ENCODE results near the gene ZBTB44.
"Not testable (repeated sequence)": the region's sequence is repeated elsewhere in the genome, so short reads cannot be mapped to it uniquely, and the experiment has no call there.

Gene ZBTB44

DNA sequence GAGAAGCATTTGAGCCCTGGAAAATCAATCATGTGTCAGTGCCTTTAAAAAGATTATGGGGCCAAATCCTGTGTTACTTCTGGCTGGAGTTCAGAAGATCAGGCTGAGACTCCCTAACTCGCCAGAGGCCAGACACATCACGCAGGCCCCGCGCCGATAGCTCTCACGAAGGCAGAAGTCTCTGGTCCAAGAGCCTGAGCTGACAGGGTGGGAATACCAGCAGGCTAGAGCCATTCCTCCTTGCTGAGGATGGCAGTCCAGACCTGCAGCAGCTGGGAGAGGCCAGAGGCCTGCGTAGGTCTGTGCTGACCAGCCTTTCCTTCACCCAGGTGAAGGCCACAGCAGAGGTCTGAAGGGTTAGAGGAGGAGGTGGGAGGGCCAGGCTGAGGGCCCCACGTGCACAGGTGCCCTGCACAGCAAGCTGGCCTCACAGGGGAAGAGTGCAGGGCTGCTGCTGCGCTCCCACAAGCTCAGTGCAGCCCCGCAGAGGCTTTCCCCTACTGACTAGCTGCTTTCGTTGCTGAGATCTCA is 102.2 kb downstream of the ZBTB44 start:
- DNase-seq, result peak in 1 of 2 donors; percentile 11

DNA sequence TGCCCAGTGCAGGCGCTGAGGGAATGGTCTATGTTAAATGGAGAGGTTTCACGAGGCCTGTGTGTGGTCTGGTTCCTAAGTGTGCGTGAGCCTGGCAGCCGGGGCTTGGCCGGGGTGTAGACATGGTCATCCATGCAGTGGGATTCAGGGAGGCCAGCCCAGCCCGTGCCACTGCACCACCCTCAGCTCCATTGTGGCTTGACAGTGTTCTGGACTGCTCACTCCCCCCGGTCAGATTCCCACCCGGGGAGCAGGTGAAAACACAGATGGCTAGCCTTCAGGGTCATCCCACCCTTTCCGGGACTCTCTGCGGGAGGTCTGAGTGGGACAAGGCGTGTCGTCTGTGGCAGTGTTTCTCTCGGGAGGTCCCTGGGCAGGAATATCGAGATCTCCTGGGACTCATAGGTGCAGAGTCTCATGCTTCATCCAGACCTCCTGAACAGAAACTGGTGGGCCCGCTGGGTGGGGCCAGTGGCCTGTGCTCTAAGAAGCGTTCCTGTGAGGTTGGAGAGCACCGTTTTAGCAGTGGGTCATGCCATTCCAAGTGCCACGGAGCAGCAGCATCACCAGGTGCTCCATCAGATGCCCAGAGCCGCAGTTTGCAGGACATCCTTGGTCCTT is 102.8 kb downstream of the ZBTB44 start:
- peak in 1 of 2 donors; percentile 13 for DNase-seq

DNA sequence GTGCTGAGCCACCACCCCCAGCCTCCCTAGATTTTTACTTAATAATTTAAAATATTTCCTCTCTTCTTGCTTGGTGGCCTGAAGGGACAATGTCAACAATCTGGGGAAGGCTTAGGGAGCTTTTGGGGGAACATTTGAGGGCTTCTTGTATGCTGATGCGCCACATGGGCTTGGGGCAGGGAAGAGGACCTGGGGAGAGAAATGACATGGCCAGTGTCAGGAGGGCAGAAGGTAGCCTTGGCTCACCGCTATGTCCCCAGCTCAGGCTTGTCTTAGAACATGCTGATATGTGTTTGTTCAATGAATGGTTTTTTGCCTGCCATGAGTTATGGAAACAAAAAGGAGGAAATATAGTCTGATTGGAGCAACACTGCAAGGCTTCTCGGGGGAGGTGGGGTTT is 103.6 kb downstream of the ZBTB44 start:
- DNase-seq, result peak in 1 of 2 donors; percentile 5

DNA sequence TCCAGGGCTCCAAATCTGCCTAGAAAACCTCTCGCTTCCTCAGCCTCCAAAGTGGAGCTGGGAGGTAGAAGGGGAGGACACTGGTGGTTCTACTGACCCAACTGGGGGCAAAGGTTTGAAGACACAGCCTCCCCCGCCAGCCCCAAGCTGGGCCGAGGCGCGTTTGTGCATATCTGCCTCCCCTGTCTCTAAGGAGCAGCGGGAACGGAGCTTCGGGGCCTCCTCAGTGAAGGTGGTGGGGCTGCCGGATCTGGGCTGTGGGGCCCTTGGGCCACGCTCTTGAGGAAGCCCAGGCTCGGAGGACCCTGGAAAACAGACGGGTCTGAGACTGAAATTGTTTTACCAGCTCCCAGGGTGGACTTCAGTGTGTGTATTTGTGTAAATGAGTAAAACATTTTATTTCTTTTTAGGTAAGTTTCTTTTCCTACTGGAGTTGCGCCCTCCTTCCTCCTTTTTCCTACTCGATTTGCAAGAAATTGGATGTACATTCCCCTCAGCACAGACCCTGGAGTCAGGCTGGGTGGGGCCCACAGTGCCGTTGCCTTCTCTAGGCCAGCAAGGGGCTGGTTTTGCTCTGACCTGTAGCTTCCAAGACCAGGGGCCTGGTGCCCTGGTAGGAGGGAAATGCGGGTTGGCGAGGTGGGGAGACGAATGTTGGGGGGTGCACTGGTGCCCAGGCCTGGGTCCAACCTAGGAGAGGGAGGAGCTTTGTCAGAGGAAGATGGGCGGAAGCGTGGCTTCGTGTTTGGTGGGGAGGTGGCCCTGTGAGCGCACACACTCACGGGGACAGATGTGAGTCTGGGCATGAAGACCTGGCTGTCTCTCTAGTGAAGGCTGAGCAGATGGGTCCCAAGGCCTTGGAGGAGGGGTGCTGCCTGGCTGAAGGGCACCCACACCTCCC is 104.5 kb downstream of the ZBTB44 start:
- DNase-seq, result peak in 1 of 2 donors; percentile 13

DNA sequence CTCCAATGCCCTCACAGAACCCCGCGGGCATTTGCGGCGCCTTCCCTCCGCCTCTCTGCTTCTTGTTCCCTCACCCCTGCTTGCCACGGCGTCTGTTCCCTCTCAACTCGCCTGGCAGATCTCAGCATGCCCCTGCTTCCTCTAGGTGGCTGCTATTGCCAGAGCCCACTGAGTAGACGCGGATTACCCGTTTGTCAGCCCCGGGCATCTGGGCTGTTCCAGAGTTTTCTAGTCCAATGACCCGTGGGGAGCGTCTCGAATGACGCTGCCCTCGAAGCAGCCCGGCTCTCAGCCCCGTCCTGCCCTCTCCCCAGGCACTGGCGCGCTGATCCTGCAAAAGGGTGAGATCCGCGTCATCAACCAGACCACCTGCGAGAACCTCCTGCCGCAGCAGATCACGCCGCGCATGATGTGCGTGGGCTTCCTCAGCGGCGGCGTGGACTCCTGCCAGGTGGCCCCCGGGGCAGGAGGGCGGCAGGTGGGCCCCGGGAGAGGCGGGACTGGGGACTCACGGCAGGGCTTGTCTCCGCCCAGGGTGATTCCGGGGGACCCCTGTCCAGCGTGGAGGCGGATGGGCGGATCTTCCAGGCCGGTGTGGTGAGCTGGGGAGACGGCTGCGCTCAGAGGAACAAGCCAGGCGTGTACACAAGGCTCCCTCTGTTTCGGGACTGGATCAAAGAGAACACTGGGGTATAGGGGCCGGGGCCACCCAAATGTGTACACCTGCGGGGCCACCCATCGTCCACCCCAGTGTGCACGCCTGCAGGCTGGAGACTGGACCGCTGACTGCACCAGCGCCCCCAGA is 105.4 kb downstream of the ZBTB44 start:
- DNase-seq, result peak in 1 of 2 donors; percentile 13

DNA sequence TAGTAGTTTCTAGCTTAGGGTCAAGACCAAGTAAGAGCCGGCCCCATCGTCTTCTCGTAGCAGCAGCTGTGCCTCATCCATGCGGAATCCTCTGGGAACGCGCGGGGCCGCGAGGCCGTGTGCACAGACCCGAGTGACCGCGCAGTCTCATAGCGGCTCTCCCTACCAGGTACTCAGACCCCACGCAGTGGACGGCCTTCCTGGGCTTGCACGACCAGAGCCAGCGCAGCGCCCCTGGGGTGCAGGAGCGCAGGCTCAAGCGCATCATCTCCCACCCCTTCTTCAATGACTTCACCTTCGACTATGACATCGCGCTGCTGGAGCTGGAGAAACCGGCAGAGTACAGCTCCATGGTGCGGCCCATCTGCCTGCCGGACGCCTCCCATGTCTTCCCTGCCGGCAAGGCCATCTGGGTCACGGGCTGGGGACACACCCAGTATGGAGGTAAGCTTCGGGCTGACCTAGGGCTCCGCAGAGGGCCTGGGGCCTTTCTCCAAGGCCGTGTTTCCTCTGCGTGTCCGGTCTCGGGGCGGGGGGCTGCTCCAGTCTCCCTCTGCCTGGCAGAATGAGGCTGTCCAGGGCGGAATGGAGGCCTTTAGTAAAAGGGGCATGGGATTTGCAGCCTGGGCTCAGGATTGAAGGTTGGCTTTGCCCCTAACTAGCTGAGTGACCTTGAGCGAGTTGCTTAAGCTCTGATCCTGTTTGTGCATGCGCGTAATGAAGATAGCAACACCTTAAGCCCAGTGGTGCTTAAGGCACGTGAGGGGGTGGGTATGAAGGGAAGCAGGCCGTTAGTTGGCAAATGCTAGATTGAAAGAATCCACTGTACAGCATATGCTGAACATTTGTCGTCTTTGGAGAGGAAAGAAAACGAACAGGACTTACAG is 106.2 kb downstream of the ZBTB44 start:
- DNase-seq, result no peak

DNA sequence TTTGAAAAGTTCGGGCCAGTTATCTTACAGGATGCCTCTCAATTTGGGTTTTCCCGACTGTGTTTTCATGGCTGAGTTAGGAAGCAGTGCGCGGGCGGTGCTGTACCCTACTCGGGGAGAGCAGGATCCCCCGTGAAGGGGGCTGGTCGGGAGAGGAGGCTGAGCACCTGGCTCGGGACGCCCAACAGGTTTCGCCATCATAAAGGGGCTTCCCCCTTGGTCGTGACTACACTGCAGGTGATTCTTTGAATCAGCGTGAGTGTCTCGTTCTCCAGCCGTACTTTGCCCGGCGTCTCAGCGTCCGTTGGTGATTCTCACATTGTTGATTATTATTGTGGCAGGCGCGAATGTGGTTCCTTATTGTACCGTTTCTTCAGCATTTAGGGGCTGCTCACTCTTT is 108.6 kb downstream of the ZBTB44 start:
- no peak for DNase-seq

DNA sequence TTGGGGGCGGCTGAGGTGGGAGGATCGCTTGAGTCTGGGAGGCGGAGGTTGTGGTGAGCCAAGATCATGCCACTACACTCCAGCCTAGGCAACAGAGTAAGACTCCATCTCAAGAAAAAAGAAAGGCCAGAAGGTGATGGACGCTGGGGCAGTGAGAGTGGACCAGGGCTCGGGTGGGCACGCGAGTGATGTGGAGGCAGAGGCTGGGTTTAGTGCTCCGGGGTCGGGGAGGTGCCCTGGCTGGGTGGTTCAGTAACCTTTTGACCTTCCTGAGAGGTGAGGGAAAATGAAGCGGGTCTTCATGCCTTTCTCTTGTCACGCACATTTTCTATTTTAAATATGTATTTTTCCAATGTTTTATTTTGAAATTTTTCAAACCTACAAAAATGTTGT is 110.0 kb downstream of the ZBTB44 start:
- DNase-seq, result no peak

DNA sequence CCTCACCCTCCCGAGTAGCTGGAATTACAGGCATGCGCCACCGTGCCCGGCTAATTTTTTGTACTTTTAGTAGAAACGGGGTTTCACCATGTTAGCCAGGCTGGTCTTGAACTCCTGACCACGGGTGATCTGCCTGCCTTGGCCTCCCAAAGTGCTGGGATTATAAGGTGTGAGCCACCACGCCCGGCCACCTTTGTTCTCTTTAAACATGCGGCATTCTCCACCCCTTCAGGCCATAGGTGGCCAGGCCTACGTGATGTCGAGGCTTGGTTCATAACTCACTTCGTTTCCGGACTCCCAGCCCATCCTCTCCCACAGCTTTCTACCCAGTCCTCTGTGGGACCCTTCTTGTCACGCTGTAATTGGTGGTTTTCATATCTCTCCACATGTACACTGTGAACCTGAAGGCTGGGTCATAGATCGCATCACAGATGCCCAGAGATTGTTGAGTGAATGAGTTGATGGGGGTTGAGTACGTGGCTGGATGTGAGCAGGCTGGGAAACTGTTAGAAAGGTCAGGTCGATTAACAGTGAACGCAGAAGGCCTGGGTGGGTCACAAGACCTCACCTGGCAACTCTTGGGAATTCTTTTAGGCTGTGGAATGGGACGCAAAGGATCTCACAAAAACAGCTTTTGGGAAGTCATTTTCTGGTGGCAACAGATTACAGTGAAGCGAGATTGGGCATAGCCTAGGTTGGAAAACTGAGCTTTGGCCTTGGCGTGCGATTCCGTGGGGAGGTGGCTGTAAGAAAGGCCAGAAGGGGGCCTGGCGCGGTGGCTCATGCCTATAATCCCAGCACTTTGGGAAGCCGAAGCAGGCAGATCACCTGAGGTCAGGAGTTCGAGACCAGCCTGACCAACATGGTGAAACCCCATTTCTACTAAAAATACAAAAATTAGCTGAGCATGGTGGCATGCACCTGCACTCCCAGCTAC is 110.7 kb downstream of the ZBTB44 start:
- no peak for DNase-seq

DNA sequence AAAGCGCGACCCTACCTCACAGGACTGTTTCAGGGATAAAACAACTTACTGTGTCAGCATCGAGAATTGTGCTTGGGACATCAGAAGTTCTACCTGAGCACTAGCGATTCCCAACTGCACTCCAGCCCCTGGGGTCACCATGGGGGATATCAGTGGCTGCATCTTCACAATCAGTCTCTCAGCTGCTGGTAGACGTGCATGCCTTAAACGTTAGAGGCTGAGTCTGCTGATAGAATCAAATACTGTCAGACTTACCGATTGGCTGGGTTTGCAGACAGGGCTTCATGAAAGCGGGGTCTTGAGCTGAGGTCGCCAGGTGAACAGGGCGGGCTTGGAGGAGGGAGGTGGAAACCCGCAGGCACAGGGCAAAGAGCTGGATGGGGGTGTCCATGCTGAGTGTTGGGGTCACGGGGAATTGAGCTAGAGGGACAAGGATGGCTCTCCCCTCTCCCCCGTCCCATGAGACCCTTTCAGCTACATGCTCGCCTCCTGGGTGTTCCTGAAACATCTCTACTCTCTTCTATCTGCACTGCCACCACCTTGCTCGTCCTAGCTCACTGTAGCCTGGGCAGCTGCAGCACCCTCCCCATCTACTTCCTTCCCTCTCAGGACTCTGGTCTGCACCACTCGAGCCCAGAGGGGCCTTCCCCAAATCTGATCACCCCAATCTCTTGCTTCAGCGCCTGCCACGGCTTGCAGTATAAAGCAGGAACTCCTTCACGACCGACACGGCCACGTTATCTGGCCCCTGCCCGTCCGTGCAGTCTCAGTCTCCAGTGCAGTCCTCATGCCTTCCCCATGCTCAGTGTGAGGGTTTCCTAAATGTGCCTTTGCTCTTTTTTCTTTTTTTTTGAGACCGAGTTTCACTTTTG is 111.7 kb downstream of the ZBTB44 start:
- DNase-seq, result no peak

DNA sequence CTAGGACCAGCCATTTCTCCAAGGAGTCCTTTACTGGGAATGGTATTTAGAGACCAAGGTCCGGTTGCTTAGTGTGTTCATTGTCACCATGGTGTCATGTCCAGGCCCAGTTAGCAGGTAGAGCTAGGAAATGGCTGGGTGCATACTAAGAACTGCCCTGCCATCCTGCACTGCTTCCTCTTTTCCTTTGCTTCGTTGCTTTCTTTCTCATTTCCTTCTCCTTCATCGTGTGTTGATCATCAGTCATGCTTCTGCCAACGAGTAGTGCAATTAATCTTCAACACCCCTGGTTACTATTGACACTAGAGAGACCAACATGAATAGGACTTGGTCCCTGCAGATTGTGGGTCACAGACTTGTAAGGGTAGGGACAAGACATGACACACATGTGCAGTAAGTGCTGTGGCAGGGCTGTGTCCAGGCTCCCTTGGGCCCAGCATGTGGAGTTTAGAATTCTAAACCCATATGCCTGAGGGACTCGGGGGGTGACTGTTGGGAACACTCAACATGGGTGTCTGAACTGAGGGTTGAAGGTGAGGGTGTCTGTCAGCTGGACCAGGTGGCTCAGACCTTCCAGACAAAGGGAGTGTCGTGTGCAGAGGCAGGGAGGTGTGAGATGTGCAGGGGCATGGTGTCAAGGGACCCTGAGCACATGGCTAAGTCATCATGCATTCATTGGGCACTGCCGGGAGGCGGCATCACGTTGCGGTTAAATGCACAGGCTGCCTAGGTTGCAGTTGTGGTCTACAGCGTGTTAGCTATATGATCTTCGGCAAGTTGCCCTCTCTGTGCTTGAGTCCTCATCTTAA is 112.5 kb downstream of the ZBTB44 start:
- DNase-seq, result no peak

DNA sequence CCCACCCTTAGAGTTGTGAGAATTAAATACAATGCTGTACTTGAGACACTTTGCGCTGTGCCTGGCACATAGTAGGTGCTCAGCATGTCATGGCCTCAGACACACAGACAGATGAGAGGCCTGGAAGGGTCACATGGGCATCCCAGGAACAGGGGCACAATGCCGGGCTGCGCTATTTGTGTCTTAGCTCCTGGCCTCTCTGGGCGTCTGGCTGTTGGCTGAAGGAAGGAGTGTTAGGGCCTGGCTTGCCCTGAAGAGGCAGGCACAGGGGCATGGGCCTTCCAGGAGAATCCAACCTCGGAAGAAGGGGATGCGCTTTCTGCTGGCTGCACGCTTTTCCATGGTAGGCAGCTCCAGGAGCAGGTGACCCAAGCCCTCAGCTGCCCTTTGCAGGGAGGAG is 113.7 kb downstream of the ZBTB44 start:
- no peak for DNase-seq

DNA sequence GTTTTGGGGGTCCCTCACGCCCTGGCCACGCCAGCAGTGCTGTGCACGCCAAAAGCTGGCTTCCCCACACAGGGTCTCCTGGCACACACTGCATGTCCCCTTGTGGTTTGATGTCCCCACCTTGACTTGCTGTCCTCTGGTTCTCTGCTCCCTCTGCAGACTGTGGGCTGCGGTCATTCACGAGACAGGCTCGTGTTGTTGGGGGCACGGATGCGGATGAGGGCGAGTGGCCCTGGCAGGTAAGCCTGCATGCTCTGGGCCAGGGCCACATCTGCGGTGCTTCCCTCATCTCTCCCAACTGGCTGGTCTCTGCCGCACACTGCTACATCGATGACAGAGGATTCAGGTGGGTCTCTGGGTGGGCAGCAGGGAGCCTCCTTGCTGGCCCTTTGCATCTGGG is 114.9 kb downstream of the ZBTB44 start:
- DNase-seq, result no peak

DNA sequence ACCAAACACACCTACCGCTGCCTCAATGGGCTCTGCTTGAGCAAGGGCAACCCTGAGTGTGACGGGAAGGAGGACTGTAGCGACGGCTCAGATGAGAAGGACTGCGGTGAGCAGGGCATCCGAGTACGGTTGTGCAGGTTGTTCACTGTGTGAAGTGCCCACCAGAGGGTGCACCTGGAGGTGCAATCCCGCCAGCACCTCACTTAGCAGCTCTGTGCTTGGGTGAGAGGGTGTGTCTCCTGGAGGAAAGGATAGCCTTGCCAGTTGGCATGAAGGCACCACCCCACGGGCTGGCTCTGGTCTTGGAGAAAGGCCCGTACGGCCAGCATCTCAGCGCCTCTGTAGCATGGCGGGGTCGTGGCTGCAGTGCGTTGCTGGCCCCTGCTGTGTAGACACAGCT is 115.8 kb downstream of the ZBTB44 start:
- DNase-seq, result no peak

DNA sequence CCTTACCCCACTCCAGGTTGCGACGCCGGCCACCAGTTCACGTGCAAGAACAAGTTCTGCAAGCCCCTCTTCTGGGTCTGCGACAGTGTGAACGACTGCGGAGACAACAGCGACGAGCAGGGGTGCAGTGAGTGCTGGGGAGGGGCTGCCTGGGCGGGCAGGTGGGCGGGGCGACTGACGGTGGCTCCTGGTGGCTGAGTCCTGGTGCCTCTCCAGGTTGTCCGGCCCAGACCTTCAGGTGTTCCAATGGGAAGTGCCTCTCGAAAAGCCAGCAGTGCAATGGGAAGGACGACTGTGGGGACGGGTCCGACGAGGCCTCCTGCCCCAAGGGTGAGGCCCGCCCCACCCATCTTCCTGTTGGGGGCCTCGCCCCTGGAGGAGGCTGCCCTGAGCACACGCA is 116.4 kb downstream of the ZBTB44 start:
- no peak for DNase-seq

DNA sequence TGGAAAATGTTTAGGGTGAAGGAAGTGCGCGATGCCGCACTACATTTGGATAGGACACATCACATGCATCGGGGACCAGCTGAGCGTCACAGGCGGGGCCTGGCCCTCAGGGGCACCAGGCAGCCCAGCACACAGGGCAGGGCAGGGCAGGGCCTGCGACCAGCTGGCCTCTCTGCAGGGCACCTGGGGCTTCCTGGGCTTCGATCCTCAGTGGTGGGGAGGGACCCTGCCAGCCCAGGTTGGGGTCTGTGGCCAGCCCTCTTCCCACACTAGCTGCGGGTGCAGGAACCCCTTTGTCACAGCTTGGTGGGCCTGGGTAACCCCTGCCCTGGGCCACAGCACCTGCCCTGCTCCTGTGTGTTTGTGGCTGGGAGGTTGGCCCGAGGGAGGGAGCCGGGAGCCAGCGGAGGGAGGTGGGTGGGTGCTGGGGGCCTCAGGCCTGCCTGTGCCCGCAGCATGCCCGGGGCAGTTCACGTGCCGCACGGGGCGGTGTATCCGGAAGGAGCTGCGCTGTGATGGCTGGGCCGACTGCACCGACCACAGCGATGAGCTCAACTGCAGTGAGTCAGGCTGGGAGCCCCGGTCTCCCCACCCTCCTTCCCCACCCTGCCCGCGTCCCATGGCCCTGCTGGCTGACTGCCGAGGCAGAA is 117.2 kb downstream of the ZBTB44 start:
- no peak for DNase-seq

DNA sequence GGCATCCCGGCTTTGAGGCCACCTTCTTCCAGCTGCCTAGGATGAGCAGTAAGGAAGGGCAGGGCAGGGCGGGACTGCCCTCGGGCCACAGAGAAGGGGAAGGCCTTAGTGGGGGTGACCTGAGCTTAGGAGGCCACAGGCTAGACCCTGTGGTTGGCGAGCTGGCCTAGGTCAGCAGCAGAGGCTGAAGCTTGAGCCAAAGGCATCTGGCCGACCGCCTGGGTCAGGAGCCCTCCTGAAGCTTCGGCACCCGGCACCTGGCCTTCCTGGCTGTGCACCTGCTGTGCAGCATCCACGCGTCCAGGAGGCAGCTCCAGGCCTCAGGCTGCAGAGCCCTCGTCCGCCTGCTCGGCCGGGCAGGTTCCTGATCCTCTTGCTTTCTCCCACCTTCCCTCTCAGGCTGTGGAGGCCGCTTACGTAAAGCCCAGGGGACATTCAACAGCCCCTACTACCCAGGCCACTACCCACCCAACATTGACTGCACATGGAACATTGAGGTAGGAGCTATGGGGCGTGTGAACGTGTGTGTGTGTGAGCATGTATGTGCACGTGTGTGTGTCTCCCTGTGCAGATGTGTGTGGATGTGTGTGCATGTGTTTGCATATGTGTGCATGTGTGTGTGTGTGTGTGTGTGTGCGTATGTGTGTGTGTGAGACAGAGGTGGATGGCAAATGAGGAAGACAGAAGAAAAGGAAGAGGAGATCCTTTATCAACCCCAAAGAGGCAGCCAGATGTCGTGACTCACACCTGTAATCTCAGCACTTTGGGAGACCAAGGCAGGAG is 120.3 kb downstream of the ZBTB44 start:
- no peak for DNase-seq

DNA sequence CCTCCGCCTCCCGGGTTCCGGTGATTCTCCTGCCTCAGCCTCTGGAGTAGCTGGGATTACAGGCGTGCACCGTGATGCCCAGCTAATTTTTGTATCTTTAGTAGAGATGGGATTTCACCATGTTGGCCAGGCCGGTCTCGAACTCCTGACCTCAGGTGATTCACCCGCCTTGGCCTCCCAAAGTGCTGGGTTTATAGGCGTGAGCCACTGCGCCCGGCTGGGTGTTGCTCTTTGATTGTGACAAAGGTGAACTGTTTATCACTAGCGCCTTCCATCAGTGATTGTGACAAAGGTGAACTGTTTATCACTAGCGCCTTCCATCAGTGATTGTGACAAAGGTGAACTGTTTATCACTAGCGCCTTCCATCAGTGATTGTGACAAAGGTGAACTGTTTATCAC is 121.2 kb downstream of the ZBTB44 start:
- DNase-seq, result not testable (repeated sequence)
